Stimulated activated CD4-positive, alpha-beta T cell treated with anti-CD3 and anti-CD28 coated beads, Interleukin-4, amount 100 ng/mL, for 24 hours (primary cell): ENCODE results near the gene MSL1.

Experiments used
- DNase-seq: peaks from one replicate; pipeline ENCODE4 v3.0.0-alpha.2; 2020

MSL1 gene

GRCh38 chr17:40105861-40106759 lies 15.7 kb upstream of the MSL1 start:
- DNase-seq: no peak

GRCh38 chr17:40106760-40107521 lies 14.8 kb upstream of the MSL1 start:
- no peak for DNase-seq

GRCh38 chr17:40107522-40108174 lies 14.1 kb upstream of the MSL1 start:
- no peak for DNase-seq

- no peak for DNase-seq
These were observed 12.6 kb upstream of the MSL1 start for GRCh38 chr17:40108970-40109824.

DNA sequence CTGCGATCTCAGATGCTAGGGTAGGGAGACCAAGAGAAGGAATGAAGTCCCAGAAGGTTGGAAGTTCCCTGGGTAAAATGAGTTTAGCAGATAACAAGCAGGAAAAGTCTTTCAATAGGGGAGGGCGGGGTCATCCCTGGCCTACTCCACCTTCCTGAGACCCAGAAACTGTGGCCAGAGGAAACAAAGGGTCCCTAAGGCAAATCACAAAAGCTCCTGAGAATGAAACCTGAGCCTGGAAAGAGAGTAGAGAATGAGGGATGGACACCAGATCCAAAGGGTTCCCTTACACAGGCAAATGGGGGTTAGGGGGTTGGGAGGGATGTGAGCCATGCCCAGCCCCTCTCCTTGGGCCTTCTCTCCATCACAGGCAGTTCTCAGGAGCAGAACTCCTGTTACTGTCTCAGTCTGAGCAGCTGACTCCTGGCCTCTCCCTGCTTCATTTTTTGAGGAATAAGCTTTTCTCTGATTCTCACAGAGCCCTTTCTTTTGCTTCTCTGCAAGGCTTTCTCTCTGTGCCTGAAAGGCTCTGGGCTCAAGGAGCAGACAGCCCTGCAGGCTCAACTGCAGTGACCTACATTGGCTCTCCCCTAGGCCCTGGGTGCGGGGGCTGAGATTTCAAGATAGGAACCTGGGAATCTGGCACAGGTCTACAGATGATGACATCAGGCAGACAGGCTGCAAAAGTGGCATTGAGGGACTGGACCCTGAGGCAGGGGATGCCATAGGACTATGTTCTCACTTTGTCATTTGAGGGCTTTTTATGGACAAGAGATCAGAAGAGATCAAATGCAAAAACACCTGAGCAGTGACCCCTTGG lies 11.5 kb upstream of the MSL1 start:
- no peak for DNase-seq

DNA sequence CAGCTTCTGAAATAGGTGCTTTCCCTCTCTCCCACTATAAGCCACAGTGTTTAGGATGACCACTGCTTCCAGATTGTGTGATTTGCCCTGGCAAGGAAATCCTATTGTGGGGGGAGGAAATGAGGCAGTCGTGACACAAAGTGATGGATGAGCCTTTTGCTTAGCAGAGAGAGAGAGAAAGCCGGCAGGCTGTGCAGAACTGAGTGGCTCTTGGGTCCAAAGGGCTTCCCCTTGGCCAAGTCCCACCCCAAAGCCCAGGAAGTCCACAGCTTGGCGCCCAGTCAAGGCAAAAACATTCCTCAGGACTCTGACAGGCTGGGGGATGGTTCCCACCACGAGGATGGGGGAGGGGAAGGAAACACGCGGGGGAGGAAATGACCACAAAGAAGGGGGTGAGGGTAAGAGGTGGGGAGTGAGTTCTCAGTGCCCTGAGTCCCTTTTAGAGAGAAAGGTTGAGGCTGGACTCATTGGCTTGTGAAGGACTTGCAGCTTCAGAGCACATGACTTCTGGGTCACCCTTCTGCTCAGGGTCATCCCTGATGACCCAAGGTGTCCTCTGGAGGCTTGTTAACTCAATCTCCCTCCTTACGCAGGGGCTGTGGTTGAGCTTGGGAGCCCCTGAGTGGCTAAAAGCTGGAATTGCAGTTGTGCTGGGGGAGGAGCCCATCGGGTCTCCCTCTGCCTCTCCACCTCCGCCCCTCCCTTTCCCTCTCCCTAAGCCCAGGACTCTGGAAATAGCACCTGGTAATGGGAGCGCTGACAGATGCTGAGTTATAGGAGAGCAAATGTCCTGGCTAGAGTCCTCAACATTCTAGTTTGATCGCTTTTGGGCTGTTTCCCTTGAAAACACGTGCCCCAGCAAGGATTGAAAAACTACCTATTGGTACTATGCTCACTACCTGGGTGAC lies 10.3 kb upstream of the MSL1 start:
- DNase-seq: peak; percentile 77

DNA sequence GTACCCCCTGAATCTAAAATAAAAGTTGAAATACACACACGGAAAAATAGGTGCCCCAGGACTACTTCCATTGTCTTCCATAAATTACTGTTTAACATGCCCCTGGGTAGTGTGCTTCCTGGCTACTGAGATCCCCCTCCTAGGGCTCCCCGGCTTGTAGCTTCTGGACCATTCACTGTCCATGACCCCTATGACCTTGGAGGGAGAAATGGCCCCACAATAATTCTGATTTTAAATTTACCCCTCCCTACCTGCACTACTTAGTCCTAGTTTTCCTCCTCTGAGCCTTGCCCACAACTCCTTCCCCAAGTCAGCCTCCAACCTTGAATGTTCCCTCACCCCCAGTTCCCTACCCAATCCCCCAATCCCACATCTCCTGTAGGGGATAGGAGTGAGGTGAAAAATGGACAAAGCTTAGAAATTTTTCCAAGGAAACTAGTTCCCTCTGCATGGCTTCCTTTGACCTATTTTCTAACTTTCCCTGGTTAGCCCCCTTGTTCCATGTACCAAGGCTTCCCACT lies 9.5 kb upstream of the MSL1 start:
- DNase-seq: no peak

DNA sequence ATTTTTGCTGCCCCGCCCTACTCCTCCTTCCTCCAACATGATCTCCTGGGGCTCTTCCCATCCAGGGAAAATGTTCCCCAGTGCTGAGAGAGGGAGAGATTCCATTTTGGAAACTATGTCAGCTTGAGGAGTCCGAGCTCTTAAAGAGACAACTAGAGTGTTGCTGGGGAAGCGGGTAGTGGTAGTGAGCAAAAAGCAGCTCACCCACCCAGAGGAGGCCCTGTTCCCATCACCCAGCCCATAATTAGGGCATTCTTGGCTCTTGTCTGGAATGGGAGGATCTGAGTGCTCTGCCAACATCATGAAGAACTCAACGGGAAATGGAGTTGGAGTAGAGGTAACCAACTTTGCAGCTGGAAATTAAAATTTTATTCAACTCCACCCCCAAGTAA lies 9.1 kb upstream of the MSL1 start:
- no peak for DNase-seq

GRCh38 chr17:40113110-40113906 lies 8.5 kb upstream of the MSL1 start:
- peak; percentile 95 for DNase-seq

GRCh38 chr17:40113907-40114245 lies 7.9 kb upstream of the MSL1 start:
- no peak for DNase-seq

GRCh38 chr17:40115101-40115436 lies 6.7 kb upstream of the MSL1 start:
- no peak for DNase-seq

- DNase-seq: no peak
These were observed 596 bp downstream of the MSL1 start for GRCh38 chr17:40122136-40122998.

- DNase-seq: peak; percentile 72
These were observed 1.4 kb downstream of the MSL1 start for GRCh38 chr17:40122999-40123810.

DNA sequence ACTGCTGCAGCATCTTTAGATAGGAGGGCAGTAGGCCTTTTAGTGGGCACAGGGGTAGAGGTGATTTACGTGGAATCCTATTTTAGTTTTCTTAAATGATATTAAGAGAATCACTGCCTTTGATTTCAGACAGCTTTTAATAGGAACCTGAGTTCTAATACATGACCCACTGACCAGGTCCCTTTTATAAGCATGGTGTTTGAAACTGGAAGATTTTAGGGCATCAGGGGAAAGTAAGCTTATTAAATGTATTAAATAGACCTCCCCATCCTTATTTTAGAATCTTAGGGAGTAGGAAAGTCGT lies 2.0 kb downstream of the MSL1 start:
- no peak for DNase-seq

GRCh38 chr17:40124279-40125141 lies 2.7 kb downstream of the MSL1 start:
- no peak for DNase-seq

DNA sequence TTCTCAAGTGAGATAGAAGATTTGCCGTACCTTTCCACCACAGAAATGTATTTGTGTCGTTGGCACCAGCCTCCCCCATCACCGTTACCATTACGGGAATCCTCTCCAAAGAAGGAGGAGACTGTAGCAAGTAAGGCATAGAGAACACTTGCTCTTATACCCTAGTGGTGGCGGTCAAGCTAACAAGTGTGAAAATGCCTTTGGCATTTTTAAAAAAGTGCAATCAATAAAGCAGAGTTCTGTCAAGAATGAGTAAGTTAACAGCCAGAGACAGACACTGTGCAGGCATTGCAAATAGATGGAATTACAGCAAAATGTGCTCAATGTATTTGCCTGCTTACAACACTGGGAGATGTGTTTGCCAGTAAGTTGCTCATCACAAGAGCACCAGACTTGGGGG lies 7.7 kb downstream of the MSL1 start:
- no peak for DNase-seq
